Stimulated activated CD4-positive, alpha-beta T cell treated with anti-CD3 and anti-CD28 coated beads, Interleukin-1b, Interleukin-23, amount 100 ng/mL, for 48 hours (primary cell): ENCODE results near the gene PALM3.
A peak's percentile ranks its signal among the peaks of the same experiment; 100 is the strongest.
"Not testable (repeated sequence)": the region's sequence is repeated elsewhere in the genome, so short reads cannot be mapped to it uniquely, and the experiment has no call there.

Source experiments
- DNase-seq: peaks from one replicate; pipeline ENCODE4 v3.0.0-alpha.2; 2020

Gene PALM3

GRCh38 chr19:14058182-14059092 is 3.4 kb downstream of the PALM3 start:
- no peak for DNase-seq

- no peak for DNase-seq
Measured at GRCh38 chr19:14056741-14057356, 5.0 kb downstream of the PALM3 start.

DNA sequence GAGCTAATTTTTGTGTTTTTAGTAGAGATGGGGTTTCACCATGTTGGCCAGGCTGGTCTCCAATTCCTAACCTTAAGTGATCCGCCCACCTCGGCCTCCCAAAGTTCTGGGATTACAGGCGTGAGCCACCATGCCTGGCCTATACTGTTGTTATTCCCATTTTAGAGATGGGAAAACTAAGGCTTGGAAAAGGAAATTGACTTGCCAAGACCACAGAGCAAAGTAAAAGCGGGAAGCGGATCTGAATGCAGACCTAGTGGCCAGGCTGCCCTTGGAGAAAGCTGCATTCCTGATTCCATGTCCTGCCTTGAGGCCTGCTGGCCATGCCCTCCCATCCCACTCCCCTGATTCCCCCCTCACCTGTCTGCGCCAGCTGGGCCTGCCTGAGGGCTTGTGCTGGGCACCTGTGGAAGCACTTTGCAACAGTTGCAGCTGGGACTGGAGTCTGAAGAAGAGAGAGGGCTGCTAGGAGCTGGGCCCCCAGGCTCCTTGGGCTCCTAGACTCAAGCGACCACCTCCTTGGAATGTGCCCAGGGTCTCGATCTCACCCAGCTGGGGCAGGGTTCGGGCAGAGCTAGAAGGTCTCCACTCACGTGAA is 5.7 kb downstream of the PALM3 start:
- no peak for DNase-seq

DNA sequence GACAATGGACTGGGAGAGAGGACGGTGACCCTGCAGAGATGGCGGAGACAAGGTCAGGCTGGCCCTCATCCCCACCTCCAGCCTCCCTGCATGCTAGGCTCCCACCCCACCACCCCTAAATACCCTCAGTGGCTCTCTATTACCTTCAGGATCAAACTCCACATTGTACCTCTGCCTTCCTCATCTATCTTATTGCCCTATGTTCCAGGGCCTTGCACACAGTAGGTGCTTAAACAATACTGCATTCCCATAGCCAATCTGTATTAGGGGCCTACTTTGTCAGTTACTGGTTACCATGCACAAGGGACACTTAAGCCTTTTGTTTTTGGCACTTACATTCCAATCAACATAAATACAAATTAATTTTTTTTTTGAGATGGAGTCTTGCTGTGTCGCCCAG is 6.5 kb downstream of the PALM3 start:
- no peak for DNase-seq

DNA sequence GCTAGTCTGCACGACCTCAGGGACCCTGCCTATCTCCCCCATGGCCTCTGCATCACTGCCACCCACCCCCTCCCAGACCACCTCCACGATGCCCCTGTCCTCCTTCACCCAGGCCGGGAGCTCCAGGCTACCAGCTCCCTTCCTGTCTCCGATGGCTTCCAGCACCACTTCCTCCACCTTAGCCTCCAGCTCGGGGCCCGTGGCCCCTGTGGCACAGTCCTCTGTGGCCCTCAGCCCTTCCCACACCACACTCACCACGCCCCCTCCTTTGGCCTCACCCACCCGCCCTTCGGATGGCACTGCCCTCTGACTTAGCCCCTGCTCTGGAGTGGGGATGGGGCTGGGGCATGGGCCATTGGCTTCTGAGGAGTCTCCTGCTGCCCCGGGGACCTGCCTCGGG is 7.2 kb downstream of the PALM3 start:
- DNase-seq: no peak

- no peak for DNase-seq
Measured at GRCh38 chr19:14054099-14054498, 7.8 kb downstream of the PALM3 start.

DNA sequence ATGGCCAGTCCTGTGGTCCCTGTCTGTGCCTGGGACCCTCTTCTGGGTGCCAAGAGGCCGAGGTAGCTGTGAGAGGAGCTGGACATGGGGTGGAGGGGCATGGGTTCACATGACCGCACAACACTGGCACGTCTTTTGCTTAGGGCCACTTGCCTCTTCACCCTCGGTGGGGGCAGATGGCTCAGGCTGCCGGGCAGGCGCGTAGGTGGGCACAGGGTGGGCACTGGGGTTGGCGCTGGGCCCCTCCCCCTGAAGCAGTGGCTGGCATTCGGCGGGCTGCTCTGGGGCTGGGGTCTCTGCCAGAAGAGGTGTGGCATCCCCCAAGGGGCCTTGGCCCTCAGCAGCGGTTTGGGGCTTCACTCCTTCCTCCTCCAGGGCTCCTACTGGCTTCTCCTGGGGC is 8.4 kb downstream of the PALM3 start:
- DNase-seq: no peak

- no peak for DNase-seq
Measured at GRCh38 chr19:14053032-14053431, 8.8 kb downstream of the PALM3 start.

- DNase-seq: no peak
Measured at GRCh38 chr19:14052470-14052869, 9.4 kb downstream of the PALM3 start.

- DNase-seq: no peak
Measured at GRCh38 chr19:14051980-14052379, 9.9 kb downstream of the PALM3 start.

GRCh38 chr19:14050961-14051360 is 10.9 kb downstream of the PALM3 start:
- not testable (repeated sequence) for DNase-seq

- no peak for DNase-seq
Measured at GRCh38 chr19:14050512-14050911, 11.4 kb downstream of the PALM3 start.

GRCh38 chr19:14048443-14049153 is 13.3 kb downstream of the PALM3 start:
- DNase-seq: peak; percentile 79

- DNase-seq: not testable (repeated sequence)
Measured at GRCh38 chr19:14047866-14048265, 14.0 kb downstream of the PALM3 start.

- DNase-seq: not testable (repeated sequence)
Measured at GRCh38 chr19:14042659-14043608, 18.9 kb downstream of the PALM3 start.

DNA sequence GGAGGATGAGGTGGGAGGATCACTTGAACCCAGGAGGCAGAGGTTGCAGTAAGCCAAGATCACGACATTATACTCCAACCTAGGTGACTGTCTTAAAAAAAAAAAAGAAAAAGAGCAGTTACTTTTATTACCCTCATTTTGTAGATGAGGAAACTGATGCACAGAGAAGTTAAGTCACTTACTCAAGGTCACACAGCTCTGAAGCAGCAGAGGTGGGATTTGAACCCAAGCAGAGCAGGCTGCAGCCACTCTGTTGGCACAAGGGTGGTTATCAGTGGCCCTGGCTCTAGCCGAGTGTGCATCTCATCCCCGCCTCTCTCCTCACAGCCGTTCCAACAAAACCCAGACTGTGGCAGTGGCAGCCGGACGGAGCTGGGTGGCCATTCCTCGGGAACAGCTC is 22.7 kb downstream of the PALM3 start:
- no peak for DNase-seq

DNA sequence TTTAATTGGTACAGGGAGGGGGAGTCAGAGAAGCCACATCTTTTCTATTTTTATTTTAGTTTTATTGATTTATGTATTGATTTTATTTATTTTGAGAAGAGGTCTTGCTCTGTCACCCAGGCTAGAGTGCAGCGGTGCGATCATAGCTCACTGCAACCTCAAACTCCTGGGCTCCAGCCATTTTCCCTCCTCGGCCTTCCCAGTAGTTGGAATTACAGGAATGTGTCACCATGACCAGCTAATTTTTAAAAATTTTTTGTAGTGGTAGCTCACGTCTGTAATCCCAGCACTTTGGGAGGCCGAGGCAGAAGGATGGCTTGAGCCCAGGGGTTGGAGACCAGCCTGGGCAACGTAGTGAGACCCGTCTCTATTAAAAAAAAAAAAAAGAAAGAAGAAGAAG is 26.2 kb downstream of the PALM3 start:
- DNase-seq: no peak

GRCh38 chr19:14035159-14035558 is 26.7 kb downstream of the PALM3 start:
- not testable (repeated sequence) for DNase-seq

DNA sequence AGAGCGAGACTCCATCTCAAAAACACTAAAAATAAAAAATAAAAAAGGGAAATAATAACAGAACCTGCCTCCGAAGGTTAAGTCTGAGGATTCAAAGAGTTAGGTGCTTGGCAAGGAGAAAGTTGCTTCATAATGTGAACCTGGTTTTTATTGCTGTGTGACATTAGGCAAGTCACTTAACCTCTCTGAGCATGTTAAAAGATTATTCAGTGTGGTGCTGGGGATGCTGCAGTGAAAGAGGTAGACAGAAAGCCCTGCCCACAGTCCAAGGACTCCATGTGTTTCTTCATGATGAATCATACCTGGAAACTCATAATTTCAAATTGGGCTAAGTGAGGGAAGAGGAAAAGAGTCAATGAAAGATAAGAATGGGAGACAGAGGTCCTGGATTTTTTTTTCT is 27.9 kb downstream of the PALM3 start:
- DNase-seq: no peak

GRCh38 chr19:14031719-14032480 is 30.0 kb downstream of the PALM3 start, which contains the start of gene IL27RA:
TSS of gene IL27RA (plus strand) at chr19:14031762. CDS start at chr19:14031873, 111 bp downstream.
- peak; percentile 67 for DNase-seq
